Measurements from ENCODE around the gene SLC35F5.
"Not testable (repeated sequence)": the region's sequence is repeated elsewhere in the genome, so short reads cannot be mapped to it uniquely, and the experiment has no call there.

The SLC35F5 gene, protein sequence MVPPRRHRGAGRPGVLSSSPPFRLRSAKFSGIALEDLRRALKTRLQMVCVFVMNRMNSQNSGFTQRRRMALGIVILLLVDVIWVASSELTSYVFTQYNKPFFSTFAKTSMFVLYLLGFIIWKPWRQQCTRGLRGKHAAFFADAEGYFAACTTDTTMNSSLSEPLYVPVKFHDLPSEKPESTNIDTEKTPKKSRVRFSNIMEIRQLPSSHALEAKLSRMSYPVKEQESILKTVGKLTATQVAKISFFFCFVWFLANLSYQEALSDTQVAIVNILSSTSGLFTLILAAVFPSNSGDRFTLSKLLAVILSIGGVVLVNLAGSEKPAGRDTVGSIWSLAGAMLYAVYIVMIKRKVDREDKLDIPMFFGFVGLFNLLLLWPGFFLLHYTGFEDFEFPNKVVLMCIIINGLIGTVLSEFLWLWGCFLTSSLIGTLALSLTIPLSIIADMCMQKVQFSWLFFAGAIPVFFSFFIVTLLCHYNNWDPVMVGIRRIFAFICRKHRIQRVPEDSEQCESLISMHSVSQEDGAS

GRCh38 chr2:113756355-113757137 lies at the start of gene SLC35F5:
Gene SLC35F5, minus strand, starts transcription at chr2:113756642. Its CDS starts 233 bp downstream, at chr2:113756409.
- DNase-seq = peak; percentile 61

GRCh38 chr2:113799375-113799774 lies 42.9 kb upstream of the SLC35F5 start:
- DNase-seq = no peak

GRCh38 chr2:113797237-113797636 lies 40.8 kb upstream of the SLC35F5 start:
- DNase-seq = no peak

DNA sequence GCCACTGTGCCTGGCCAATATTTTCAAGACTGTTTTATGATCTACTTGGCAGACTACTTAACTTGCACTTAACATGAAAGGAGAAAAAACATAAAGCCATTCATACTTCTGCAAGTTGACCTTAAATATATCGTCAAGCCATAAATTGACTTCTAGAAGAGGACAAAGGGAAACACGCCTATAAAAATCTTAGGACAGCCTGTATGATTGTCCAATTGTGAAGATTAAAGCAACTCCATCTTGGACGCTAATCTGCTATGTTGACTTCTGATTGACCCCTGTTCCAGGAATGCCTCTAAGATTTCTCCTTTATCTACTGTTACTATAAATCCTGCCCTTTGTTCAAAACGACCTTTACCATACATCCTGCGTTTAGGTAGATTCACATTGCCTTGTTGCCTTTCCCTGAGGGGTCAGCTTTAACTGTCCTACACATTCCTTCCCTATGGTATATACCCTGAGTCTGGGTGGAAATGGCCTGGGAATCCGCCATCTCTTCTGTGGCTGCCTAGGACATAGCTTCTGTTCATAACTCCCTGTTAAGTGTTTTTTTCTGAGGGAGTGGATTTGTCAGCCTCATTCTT lies 40.2 kb upstream of the SLC35F5 start:
- no peak for DNase-seq

- DNase-seq = no peak
These were observed 39.0 kb upstream of the SLC35F5 start for GRCh38 chr2:113795405-113795920.

GRCh38 chr2:113791697-113792590 lies 35.5 kb upstream of the SLC35F5 start:
- no peak for DNase-seq

- DNase-seq = no peak
These were observed 28.6 kb upstream of the SLC35F5 start for GRCh38 chr2:113784823-113785744.

DNA sequence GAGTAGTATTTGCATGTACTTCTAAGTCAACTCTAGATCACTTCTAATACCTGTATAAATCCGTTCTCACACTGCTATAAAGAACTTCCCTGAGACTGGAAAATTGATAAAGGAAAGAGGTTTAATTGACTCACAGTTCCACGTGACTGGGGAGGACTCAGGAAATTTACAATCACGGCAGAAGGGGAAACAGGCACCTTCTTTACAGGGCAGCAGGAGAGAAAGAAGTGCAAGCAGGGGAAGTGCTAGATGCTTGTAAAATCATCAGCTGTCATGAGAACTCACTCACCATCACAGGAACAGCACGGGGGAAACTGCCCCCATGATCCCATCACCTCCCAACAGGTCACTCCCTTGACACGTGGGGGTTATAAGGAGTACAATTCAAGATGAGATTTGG lies 24.0 kb upstream of the SLC35F5 start:
- DNase-seq = no peak

GRCh38 chr2:113777371-113777770 lies 20.9 kb upstream of the SLC35F5 start:
- no peak for DNase-seq

DNA sequence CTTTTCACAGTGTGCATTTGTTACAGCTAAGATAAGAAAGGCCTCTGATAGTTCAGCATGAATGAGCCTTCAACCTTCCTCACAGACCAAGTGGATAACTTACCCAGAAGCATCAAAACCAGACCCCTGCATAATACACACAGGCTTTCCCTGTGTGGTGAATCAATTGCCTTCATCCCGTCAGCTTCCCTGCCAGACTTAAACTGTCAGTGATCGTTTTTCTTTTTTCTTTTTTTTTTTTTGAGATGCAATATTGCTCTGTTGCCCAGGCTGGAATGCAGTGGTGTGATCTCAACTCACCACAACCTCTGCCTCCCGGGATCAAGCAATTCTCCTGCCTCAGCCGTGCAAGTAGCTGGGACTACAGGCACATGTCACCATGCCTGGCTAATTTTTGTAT lies 20.5 kb upstream of the SLC35F5 start:
- DNase-seq = no peak

GRCh38 chr2:113774616-113775015 lies 18.2 kb upstream of the SLC35F5 start:
- DNase-seq = not testable (repeated sequence)

DNA sequence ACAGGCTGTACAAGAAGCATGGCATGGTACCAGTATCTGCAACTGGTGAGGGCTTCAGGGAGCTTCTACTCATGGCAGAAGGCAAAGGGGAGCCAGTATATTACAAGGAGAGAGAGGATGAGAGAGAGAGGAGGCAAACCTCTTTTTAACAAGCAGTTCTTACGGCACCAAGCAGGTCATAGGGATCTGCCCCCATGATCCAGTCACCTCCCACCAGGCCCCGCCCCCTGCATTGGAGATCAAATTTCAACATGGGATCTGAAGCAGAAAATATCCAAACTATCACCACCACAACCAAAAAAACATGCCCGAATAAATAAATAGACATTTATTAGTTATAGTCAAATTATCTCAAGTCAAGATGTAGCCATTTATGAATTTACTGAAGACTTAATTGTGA lies 14.5 kb upstream of the SLC35F5 start:
- DNase-seq = no peak

GRCh38 chr2:113769555-113769954 lies 13.1 kb upstream of the SLC35F5 start:
- no peak for DNase-seq

GRCh38 chr2:113768770-113769169 lies 12.3 kb upstream of the SLC35F5 start:
- DNase-seq = no peak

GRCh38 chr2:113767811-113768460 lies 11.5 kb upstream of the SLC35F5 start:
- DNase-seq = no peak

DNA sequence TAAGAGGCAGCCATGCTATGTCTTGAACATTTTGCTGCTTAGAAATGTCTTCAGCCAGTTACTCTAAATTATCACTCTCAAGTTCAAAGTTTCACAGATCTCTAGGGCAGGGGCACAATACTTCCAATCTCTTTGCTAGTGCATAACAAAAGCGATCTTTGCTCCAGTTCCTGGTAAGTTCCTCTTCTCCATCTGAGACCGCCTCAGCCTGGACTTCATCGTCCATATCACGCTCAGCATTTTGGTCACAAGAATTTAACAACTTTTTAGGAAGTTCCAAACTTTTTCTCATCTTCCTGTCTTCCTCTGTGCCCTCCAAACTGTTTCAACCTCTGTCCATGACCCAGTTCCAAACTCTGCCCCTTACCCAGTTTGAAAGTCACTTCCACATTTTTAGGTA lies 8.8 kb upstream of the SLC35F5 start:
- no peak for DNase-seq

DNA sequence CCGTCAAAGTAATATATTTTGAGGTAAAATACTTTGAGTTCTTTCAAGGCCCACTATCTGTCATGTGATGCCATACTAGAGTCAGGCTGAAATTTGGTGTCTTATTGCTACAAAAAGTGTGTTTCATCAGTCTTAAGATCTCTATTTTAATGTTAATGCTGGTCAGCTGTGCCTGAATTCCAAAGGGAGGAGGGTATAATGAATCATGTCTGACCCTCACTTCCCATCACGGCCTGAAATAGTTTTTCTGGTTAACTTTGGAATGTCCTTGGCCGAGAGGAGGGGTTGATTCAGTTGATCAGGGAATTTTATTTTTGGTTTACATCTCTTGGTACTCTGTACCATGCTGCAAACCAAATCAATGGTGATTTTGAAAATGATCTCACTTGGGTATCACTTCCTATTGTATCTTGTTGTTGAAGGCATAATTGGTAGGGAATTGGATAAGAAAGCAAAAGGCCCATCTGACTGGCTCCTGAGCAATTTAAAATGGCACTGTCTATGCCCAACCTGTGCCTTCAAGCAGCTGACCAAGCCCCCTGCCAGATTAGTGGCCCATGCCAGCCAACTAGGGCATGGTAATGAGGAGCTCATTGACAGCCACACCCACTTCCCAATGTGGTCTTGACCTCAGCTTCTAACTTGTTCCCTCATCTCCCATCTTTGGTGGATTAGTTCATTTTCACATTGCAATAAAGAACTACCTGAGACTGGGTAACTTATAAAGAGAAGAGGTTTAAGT lies 6.1 kb upstream of the SLC35F5 start:
- DNase-seq = no peak

- no peak for DNase-seq
These were observed 4.0 kb upstream of the SLC35F5 start for GRCh38 chr2:113760400-113760799.

DNA sequence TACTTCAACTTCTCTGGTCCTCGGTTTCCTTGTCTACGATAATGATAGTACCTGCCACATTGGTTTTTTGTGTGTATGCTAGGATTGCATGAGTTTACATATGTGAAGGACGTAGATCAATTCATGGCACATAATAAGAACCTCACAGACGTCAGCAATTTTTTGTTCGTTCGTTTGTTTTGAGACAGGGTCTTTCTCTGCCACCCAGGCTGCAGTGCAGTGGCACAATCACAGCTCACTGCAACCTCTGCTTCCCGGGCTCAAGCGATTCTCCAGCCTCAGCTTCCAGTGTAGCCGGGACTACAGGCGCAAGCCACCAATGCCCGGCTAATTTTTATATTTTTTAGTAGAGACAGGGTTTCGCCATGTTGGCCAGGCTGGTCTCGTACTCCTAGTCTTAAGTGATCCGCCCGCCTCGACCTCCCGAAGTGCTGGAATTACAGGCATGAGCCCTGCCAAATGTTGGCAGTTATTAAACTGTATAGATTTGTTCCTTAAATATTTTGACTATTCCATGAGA lies 756 bp upstream of the SLC35F5 start:
- no peak for DNase-seq
